ENCODE data around the gene GIMAP7.
"Not testable (repeated sequence)": the region's sequence is repeated elsewhere in the genome, so short reads cannot be mapped to it uniquely, and the experiment has no call there.

DNA sequence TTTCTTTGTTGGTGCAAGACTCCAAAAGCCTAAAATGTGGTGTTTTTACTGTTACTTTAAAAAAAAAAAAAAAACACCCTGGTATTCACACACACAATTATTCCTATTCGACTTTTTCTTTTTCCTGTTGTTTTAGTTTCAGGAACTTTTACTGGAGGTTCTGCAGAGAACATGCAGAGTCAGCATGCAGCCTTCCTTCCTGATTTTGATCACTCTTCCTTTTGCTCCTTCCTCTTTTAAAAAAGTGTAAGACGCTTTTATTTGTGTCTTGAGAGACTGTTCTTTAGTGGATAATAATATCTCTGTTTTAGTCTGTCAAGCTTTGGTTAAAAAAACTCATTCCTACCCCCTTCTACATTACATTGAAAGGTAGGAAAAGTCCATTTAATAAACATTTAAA, 31.2 kb upstream of the GIMAP7 start:
- TF ChIP-seq, protein P1, sequence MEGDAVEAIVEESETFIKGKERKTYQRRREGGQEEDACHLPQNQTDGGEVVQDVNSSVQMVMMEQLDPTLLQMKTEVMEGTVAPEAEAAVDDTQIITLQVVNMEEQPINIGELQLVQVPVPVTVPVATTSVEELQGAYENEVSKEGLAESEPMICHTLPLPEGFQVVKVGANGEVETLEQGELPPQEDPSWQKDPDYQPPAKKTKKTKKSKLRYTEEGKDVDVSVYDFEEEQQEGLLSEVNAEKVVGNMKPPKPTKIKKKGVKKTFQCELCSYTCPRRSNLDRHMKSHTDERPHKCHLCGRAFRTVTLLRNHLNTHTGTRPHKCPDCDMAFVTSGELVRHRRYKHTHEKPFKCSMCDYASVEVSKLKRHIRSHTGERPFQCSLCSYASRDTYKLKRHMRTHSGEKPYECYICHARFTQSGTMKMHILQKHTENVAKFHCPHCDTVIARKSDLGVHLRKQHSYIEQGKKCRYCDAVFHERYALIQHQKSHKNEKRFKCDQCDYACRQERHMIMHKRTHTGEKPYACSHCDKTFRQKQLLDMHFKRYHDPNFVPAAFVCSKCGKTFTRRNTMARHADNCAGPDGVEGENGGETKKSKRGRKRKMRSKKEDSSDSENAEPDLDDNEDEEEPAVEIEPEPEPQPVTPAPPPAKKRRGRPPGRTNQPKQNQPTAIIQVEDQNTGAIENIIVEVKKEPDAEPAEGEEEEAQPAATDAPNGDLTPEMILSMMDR (IDR thresholded peaks at IDR 0.05): not testable (repeated sequence)
- TF ChIP-seq POLR2A (IDR thresholded peaks at IDR 0.05): not testable (repeated sequence)
